ENCODE measurements around the gene HOXD8.

DNA sequence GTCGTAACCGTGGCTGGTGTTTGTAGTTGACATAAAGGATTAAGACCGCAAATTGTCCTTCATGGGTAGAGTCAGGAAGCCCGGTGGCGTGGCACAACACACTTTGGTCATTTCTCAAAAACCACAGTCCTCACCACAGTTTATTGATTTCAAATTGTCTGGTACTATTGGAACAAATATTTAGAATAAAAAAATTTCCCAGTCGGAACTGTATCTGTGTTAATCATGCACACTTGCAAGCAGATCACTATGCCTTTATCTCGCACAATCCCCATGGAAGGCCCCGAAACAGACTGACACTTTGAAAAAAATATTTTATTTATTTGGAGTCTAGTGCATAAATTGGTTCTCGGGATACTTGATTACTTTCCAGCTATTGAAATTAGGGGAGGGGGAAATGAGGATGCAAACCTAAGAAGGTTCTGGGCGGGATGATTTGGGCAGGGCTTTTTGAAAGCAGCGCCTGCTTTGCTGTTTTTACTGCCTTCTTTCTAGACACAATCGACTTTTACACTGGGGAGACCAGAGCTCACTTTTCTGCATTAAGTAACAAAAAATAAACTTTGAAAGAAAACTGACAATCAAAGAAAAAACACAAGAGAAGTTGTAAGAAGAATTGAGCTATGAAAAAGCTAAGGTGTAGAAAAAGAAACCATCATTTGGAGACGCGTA lies 43.5 kb downstream of the HOXD8 start:
- TF ChIP-seq EP300 (IDR thresholded peaks at IDR 0.05) (no peak), POLR2A (IDR thresholded peaks at IDR 0.05) (no peak), POLR2AphosphoS5 (IDR thresholded peaks at IDR 0.05) (no peak)

All from upper lobe of left lung (tissue), 4 donors.